Lower leg skin (tissue), 4 donors: ENCODE measurements around the gene REM2. TPM values are rescaled to one million over a fixed set of nuclear protein-coding genes. Genes with fewer than 3 reads are reported as not detected.
A peak's percentile ranks its signal among the peaks of the same experiment; 100 is the strongest.

Experiments used
- DNase-seq, 2 donors: peaks; one replicate each; pipeline ENCODE4 v3.0.0-alpha.2; 2019; ENCODE audit warnings: low spot score in 2 of 2
- H3K4me3 ChIP-seq: fragments of 200-600 bp; sonication (generic); 2 replicates; pipeline ENCODE4 v1.5.1; 2017; ENCODE audit warnings: mild to moderate bottlenecking, low read depth; ENCODE audit not compliant: poor library complexity, severe bottlenecking
- POLR2A ChIP-seq, 2 donors: fragments of 450-650 bp; IDR thresholded peaks; one replicate each; pipeline ENCODE4 v1.6.1; 2016 to 2017; ENCODE audit warnings: antibody characterized with exemption in 2 of 2, mild to moderate bottlenecking in 1 of 2, moderate library complexity in 1 of 2
- WGBS, 2 donors: methylation state at CpG; one replicate each; pipeline ENCODE4 v1.1.5; 2018; 5-methylcytosine and 5-hydroxymethylcytosine counted together
- intact Hi-C: fragments of 100-400 bp; cut with DNase I; formaldehyde crosslinking; loops from one replicate; pipeline ENCODE4 v1.15.0; 2023; ENCODE audit warnings: low total_unique reads
- total RNA-seq, 4 donors: library from RNA; depleted of rRNA; stranded (reverse); fragments of >200 nt; gene quantifications; one replicate each; pipeline ENCODE4 v1.1.0, GENCODE V29; 2016
- TF ChIP-seq, protein P1 (sequence below), 3 donors: fragments of 450-650 bp; IDR thresholded peaks; one replicate each; pipeline ENCODE4 v1.5.1; 2016; ENCODE audit warnings: antibody characterized with exemption in 3 of 3, mild to moderate bottlenecking in 3 of 3, moderate library complexity in 2 of 3

REM2 gene
- total RNA-seq, 4 donors from 2014 or later, result 0.52 to 2.5 (median 1.5) TPM

DNA sequence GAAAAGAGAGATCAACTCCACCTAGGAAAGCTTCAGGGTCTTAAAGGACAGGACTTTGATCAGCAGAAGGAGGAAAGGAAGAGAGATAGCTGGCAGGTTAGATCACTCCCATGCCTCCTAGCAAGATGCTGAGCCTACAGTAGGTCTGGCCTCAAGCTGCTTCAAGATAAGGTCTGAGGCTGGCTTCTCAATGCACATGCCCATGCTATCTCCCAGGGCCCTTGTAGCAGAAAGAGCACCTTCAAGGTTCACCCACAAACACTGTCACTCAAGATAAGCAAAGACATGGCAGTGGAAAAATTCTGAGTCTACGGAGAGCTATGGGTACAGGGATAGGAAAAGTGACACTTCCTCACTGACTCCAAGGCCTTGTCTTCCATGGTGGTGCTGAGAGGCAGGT lies 14.3 kb downstream of the REM2 start:
- intact Hi-C loops, result no loop called here
- no peak for DNase-seq
- 95 to 96% methylated on average over 1 of the region's 1 CpG for WGBS, 2 donors
- H3K4me3 ChIP-seq, result no peak overlapping the region
- no peak for TF ChIP-seq POLR2A (IDR thresholded peaks at IDR 0.05)
- TF ChIP-seq, protein P1, sequence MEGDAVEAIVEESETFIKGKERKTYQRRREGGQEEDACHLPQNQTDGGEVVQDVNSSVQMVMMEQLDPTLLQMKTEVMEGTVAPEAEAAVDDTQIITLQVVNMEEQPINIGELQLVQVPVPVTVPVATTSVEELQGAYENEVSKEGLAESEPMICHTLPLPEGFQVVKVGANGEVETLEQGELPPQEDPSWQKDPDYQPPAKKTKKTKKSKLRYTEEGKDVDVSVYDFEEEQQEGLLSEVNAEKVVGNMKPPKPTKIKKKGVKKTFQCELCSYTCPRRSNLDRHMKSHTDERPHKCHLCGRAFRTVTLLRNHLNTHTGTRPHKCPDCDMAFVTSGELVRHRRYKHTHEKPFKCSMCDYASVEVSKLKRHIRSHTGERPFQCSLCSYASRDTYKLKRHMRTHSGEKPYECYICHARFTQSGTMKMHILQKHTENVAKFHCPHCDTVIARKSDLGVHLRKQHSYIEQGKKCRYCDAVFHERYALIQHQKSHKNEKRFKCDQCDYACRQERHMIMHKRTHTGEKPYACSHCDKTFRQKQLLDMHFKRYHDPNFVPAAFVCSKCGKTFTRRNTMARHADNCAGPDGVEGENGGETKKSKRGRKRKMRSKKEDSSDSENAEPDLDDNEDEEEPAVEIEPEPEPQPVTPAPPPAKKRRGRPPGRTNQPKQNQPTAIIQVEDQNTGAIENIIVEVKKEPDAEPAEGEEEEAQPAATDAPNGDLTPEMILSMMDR (IDR thresholded peaks at IDR 0.05), result no peak

DNA sequence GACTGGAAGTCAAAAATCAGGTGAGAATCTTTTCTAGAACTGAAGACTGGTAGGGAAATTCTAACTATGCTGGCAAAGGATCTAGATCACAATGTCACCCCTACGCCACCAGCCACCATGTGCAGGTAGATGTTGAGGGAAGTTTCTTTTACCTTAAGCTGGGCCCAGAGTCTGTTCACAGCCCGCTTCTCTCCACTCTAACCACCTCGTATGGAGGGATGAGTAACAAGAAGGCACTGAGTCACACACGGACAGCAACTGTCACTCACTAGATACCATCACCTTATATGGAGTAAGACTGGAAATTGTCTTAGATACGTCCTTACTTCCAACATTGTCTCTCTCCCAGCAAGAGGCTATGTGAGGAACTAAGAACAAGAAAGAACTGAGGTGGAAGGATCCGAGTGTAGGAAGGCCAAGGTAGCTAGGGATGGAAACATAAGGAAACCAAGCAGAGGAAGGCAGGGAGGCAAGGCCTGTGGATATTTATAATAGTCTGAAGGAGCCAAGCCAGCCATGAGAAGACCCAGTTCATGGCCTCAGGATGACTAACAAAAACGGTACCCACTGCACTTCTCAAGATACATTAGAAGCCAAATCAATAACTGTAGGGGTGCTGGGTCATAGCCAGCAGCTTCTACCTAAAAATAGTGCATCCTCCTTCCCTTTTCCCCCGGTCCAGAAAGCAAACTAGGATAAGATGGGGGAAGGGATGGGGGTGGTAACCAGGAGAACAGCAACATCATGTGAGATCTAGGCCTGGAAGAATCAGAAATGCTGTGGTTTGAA lies 15.5 kb downstream of the REM2 start:
- intact Hi-C loops, result no loop called here
- H3K4me3 ChIP-seq, result no peak overlapping the region
- WGBS, 2 donors, result 48 to 57% methylated on average over 8 of the region's 8 CpGs
- DNase-seq, result no peak
- TF ChIP-seq POLR2A (IDR thresholded peaks at IDR 0.05), result no peak
- TF ChIP-seq, protein P1 (IDR thresholded peaks at IDR 0.05), result no peak

DNA sequence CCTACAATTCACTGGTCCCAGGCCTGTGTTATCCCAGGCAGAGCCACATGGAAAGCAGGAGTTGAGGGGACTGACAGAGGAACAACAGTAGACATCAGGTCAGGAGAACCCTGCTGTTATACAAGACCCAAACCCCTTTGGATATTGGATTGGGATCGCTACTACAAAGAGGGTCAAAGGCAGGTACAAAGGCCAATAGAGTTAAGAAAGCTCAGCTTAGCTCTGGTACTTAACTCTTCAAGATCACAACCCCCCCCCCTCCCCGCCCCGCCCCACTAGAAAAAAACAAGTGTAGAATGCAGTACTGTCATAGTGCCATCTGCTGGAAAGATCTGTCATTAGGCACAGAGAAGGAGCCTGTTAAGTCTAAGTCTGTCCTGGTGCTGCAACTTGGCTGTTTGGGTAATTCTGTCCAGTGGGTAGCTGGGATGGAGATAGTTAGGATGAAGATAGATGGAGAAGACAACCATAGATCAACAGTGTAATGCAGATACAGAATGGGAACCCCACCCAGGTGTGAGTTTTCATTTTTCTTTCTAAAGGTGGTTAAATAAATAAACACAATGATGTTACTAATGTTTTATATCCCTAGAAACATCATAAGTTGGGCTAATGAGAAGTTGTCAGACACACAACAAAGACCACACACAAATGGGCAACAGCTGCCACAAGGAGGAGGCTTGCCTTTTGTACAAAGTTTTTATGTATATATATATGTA lies 17.2 kb downstream of the REM2 start:
- H3K4me3 ChIP-seq, result no peak overlapping the region
- TF ChIP-seq, protein P1 (IDR thresholded peaks at IDR 0.05), result no peak
- no peak for TF ChIP-seq POLR2A (IDR thresholded peaks at IDR 0.05)
- 16 to 29% methylated on average over 3 of the region's 3 CpGs for WGBS, 2 donors
- intact Hi-C loops, result no loop called here
- peak in 1 of 2 donors; percentile 51 for DNase-seq

DNA sequence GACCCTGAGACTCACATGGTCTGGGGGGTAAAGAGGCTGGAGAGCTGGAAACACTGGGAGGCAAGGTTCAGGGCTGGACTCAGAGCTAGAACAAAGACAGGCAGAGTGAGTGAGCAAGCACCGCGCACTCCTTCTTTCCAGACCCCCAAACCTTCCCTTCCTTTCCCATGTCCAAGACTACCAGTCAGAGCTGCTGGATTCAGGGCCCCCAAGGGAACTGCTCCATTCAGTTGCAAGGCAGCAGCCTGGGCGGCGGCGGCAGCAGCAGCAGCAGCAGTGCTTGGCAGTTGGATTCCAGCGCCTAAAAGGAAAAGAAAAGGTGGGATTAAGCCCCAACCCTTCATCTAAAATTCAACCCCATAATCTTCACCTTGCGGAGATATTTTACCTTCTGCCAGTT lies 18.8 kb downstream of the REM2 start:
- H3K4me3 ChIP-seq, result no peak overlapping the region
- intact Hi-C loops, result no loop called here
- no peak for TF ChIP-seq POLR2A (IDR thresholded peaks at IDR 0.05)
- TF ChIP-seq, protein P1 (IDR thresholded peaks at IDR 0.05), result no peak
- no peak for DNase-seq
- WGBS, 2 donors, result 88 to 95% methylated on average over 7 of the region's 7 CpGs

DNA sequence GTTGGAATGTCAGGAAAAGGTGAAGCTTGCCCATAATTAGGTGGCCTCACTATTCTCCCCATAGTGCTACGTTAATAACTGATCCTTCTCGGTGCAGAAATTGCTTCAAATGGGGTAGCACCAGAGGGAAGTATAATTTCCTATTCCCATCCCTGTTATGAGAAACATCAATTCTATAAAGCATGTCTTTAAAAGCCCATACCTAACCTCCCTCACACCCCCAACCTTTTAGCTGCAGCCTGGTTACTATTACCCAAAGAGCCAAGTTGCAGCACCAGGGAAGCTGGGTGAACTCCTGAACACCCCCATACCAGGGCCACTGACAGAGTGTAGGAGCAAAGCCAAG lies 20.7 kb downstream of the REM2 start:
- WGBS, 2 donors, result 41 to 60% methylated on average over 2 of the region's 2 CpGs
- no peak for DNase-seq
- H3K4me3 ChIP-seq, result no peak overlapping the region
- intact Hi-C loops, result no loop called here
- TF ChIP-seq, protein P1 (IDR thresholded peaks at IDR 0.05), result no peak
- no peak for TF ChIP-seq POLR2A (IDR thresholded peaks at IDR 0.05)
